NT2/D1 (cell line): ENCODE measurements around the gene DDX39B.

Experiments
- SUZ12 ChIP-seq: IDR thresholded peaks from 2 replicates; pipeline ENCODE4 v1.6.1; 2011; ENCODE audit not compliant: insufficient read length, insufficient read depth; ENCODE audit errors: extremely low read depth
- YY1 ChIP-seq: IDR thresholded peaks from 2 replicates; pipeline ENCODE4 v1.6.1; 2011; ENCODE audit not compliant: insufficient read length, insufficient read depth
- ZNF274 ChIP-seq: IDR thresholded peaks from 2 replicates; pipeline ENCODE4 v1.6.1; 2011; ENCODE audit warnings: mild to moderate bottlenecking, low read depth, low read length

DNA sequence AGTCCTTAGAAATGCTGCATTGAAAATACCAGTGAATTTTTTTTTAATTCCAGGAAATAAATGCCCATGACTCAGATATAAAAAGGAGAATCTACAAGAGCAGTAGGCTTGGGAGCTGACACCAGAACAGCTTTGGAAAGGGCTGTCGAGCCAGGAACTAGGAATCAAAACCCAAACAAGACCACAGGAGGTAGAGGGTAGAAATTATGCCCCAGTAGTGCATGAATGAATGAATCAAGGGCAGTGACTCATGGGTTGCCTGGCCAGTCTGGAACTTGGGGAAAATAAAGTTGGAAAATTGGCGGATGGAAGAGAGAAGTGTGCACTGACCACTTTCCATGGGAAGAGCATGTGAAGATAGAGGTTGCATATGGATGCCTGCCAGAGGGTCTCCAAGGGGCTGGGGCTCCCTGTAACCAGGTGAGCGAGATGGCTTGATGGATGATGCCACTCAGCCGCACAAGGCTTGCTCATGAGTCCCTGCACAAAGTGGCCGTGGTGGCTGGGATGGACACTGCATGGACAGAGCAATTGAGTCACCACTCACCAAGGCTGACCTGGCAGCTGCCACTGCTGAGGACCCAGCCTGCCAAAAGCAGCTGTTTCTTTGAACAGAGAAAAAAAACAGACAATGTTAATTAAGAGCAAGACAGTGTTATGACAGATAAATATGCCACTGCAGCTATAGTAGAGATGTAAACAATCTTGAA, 28.2 kb downstream of the DDX39B start:
- TF ChIP-seq SUZ12 (no peak), YY1 (no peak), ZNF274 (no peak)
